HEK293 (cell line): Measurements from ENCODE around the gene GLDC.

Experiments used
- BCL11B ChIP-seq: fragments of 450-650 bp; formaldehyde crosslinking; IDR thresholded peaks from 2 replicates; pipeline ENCODE4 v1.5.1; 2016; ENCODE audit warnings: low read depth, missing biosample characterization, missing genetic modification characterization
- ZNF121 ChIP-seq: fragments of 450-650 bp; formaldehyde crosslinking; IDR thresholded peaks from 2 replicates; pipeline ENCODE4 v1.5.1; 2016; ENCODE audit warnings: missing biosample characterization, missing genetic modification characterization
- ZNF169 ChIP-seq: fragments of 450-650 bp; formaldehyde crosslinking; IDR thresholded peaks from 2 replicates; pipeline ENCODE4 v1.5.1; 2016; ENCODE audit warnings: missing biosample characterization, missing genetic modification characterization
- ZNF184 ChIP-seq: fragments of 450-650 bp; IDR thresholded peaks from 2 replicates; pipeline ENCODE4 v1.5.1; 2018; ENCODE audit warnings: missing biosample characterization, mild to moderate bottlenecking, missing genetic modification characterization
- ZNF302 ChIP-seq: fragments of 450-650 bp; formaldehyde crosslinking; IDR thresholded peaks from 2 replicates; pipeline ENCODE4 v1.5.1; 2016; ENCODE audit warnings: missing biosample characterization, missing genetic modification characterization, low read depth
- ZNF404 ChIP-seq: fragments of 450-650 bp; formaldehyde crosslinking; IDR thresholded peaks from 2 replicates; pipeline ENCODE4 v1.5.1; 2017; ENCODE audit warnings: missing biosample characterization, missing genetic modification characterization
- TF ChIP-seq, protein P1 (sequence below): fragments of 450-650 bp; formaldehyde crosslinking; IDR thresholded peaks from 2 replicates; pipeline ENCODE4 v1.5.1; 2016; ENCODE audit warnings: missing biosample characterization, missing genetic modification characterization, low read depth

DNA sequence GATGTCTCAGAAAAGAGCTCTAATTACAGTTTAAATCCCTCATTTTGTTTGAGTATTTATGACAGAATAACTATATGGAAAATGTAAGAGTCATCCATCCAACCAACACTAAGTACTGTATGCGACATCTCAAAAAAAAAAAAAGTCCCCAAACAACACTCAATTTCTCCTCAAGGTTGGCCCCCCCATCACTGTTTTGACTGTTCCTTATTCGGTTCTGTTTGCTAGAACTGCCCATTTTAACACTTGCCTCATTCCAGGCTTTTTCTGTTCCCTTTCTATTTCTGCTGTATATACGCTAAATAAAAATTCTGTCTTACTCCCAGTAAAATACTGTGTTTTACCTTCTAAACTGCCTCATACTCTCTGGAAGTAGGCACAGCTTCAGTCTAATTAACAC, 25.2 kb downstream of the GLDC start:
- no peak for TF ChIP-seq ZNF121 (tag by site-specific recombination)
- no peak for TF ChIP-seq ZNF302 (tag by site-specific recombination)
- TF ChIP-seq, protein P1, sequence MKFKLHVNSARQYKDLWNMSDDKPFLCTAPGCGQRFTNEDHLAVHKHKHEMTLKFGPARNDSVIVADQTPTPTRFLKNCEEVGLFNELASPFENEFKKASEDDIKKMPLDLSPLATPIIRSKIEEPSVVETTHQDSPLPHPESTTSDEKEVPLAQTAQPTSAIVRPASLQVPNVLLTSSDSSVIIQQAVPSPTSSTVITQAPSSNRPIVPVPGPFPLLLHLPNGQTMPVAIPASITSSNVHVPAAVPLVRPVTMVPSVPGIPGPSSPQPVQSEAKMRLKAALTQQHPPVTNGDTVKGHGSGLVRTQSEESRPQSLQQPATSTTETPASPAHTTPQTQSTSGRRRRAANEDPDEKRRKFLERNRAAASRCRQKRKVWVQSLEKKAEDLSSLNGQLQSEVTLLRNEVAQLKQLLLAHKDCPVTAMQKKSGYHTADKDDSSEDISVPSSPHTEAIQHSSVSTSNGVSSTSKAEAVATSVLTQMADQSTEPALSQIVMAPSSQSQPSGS (tag by site-specific recombination) = no peak
- no peak for TF ChIP-seq ZNF184
- no peak for TF ChIP-seq BCL11B
- no peak for TF ChIP-seq ZNF404
- TF ChIP-seq ZNF169 (tag by site-specific recombination) = no peak
